ENCODE results near the gene CCNG2.
"Not testable (repeated sequence)": the region's sequence is repeated elsewhere in the genome, so short reads cannot be mapped to it uniquely, and the experiment has no call there.

CCNG2 gene

GRCh38 chr4:77156912-77157858 lies at the start of gene CCNG2:
TSS of gene CCNG2 (plus strand) at chr4:77157207. CDS start at chr4:77158533, 1,326 bp downstream.
- no peak for DNase-seq

- DNase-seq, result no peak
These were observed 46.3 kb upstream of the CCNG2 start for GRCh38 chr4:77110730-77111129.

- no peak for DNase-seq
These were observed 43.9 kb upstream of the CCNG2 start for GRCh38 chr4:77113069-77113468.

- DNase-seq, result no peak
These were observed 39.3 kb upstream of the CCNG2 start for GRCh38 chr4:77117721-77118120.

- DNase-seq, result no peak
These were observed 36.0 kb upstream of the CCNG2 start for GRCh38 chr4:77120886-77121508.

GRCh38 chr4:77121736-77122240 lies 35.2 kb upstream of the CCNG2 start:
- no peak for DNase-seq

- no peak for DNase-seq
These were observed 34.4 kb upstream of the CCNG2 start for GRCh38 chr4:77122656-77123055.

- DNase-seq, result no peak
These were observed 33.6 kb upstream of the CCNG2 start for GRCh38 chr4:77123411-77123810.

- DNase-seq, result no peak
These were observed 32.4 kb upstream of the CCNG2 start for GRCh38 chr4:77124576-77124975.

GRCh38 chr4:77125961-77126360 lies 31.0 kb upstream of the CCNG2 start:
- no peak for DNase-seq

GRCh38 chr4:77126809-77127208 lies 30.2 kb upstream of the CCNG2 start:
- no peak for DNase-seq

GRCh38 chr4:77127215-77127614 lies 29.8 kb upstream of the CCNG2 start:
- no peak for DNase-seq

- no peak for DNase-seq
These were observed 29.0 kb upstream of the CCNG2 start for GRCh38 chr4:77127837-77128621.

GRCh38 chr4:77132652-77133312 lies 24.2 kb upstream of the CCNG2 start:
- no peak for DNase-seq

- DNase-seq, result not testable (repeated sequence)
These were observed 19.6 kb upstream of the CCNG2 start for GRCh38 chr4:77137448-77137847.

- no peak for DNase-seq
These were observed 14.9 kb upstream of the CCNG2 start for GRCh38 chr4:77141964-77142645.

- DNase-seq, result no peak
These were observed 14.4 kb upstream of the CCNG2 start for GRCh38 chr4:77142646-77143028.

GRCh38 chr4:77143091-77143490 lies 13.9 kb upstream of the CCNG2 start:
- no peak for DNase-seq

- no peak for DNase-seq
These were observed 11.2 kb upstream of the CCNG2 start for GRCh38 chr4:77145842-77146185.

- DNase-seq, result no peak
These were observed 10.6 kb upstream of the CCNG2 start for GRCh38 chr4:77146186-77147078.

Measured in 8988T (cell line).